A673 (cell line): Measurements from ENCODE around the gene GUCY2F. TPM values are rescaled to one million over a fixed set of nuclear protein-coding genes. Genes with fewer than 3 reads are reported as not detected.

Source experiments
- BruUV-seq: library from RNA; stranded (reverse); fragments of 400-500 nt; replicated peaks from 2 replicates; lab custom pipeline; 2021; lab: Mats Ljungman, UMichigan
- CTCF ChIA-PET: fragments of 300-600 bp; sonication (Branson Sonifier 250); formaldehyde crosslinking; loops from one replicate; lab custom pipeline; 2022; ENCODE audit warnings: antibody characterized with exemption; lab: Charles Lee
- POLR2A ChIA-PET: fragments of 300-600 bp; sonication (Branson Sonifier 250); formaldehyde crosslinking; loops from one replicate; lab custom pipeline; 2022; ENCODE audit warnings: antibody characterized with exemption; ENCODE audit not compliant: low non-redundant PET; lab: Charles Lee
- DNase-seq: peaks from one replicate; pipeline ENCODE4 v3.0.0-alpha.2; 2015; ENCODE audit warnings: low spot score
- H3K27ac ChIP-seq: fragments of 200-600 bp; sonication (generic); 2 replicates; pipeline ENCODE4 v1.5.1; 2016; ENCODE audit warnings: mixed run types, low read depth, mild to moderate bottlenecking, mixed read lengths, antibody characterized with exemption, low read length; ENCODE audit not compliant: poor library complexity, severe bottlenecking
- H3K27me3 ChIP-seq: fragments of 200-600 bp; sonication (generic); replicated peaks from 2 replicates; pipeline ENCODE4 v1.6.1; 2017; ENCODE audit warnings: mixed run types, low read depth, mild to moderate bottlenecking, mixed read lengths, antibody characterized with exemption, low read length; ENCODE audit not compliant: insufficient read depth, poor library complexity
- H3K36me3 ChIP-seq: fragments of 200-600 bp; sonication (generic); 2 replicates; pipeline ENCODE4 v1.6.1; 2016; ENCODE audit warnings: mixed run types, mild to moderate bottlenecking, mixed read lengths, antibody characterized with exemption, low read length; ENCODE audit not compliant: insufficient read depth, poor library complexity, severe bottlenecking
- H3K4me1 ChIP-seq: fragments of 200-600 bp; sonication (generic); 2 replicates; pipeline ENCODE4 v1.6.1; 2017; ENCODE audit warnings: mixed run types, mild to moderate bottlenecking, mixed read lengths, antibody characterized with exemption, low read length; ENCODE audit not compliant: insufficient read depth, poor library complexity, severe bottlenecking
- H3K4me3 ChIP-seq: fragments of 200-600 bp; sonication (generic); 2 replicates; pipeline ENCODE4 v1.5.1; 2016; ENCODE audit warnings: low read depth, mixed run types, mild to moderate bottlenecking, mixed read lengths, low read length; ENCODE audit not compliant: poor library complexity, severe bottlenecking
- H3K9me3 ChIP-seq: fragments of 200-600 bp; sonication (generic); 2 replicates; pipeline ENCODE4 v1.6.1; 2016; ENCODE audit warnings: mixed run types, low read depth, mild to moderate bottlenecking, mixed read lengths, antibody characterized with exemption, low read length; ENCODE audit not compliant: poor library complexity, severe bottlenecking
- EZH2 ChIP-seq: fragments of 200-600 bp; sonication (generic); IDR thresholded peaks from 2 replicates; pipeline ENCODE4 v1.6.1; 2017; ENCODE audit warnings: borderline replicate concordance, low read depth, mild to moderate bottlenecking, mixed read lengths, antibody characterized with exemption, low read length; ENCODE audit not compliant: poor library complexity, severe bottlenecking
- intact Hi-C: fragments of 100-400 bp; cut with micrococcal nuclease; formaldehyde crosslinking; loops from one replicate; pipeline ENCODE4 v1.10.0; 2022; ENCODE audit not compliant: unreplicated experiment
- total RNA-seq: library from RNA; stranded (reverse); gene quantifications from 2 replicates; pipeline ENCODE4 v1.2.3, GENCODE V29; 2021
- TF ChIP-seq, protein P1 (sequence below): fragments of 300-800, 200-600 bp; sonication (generic); conservative IDR thresholded peaks from 2 replicates; pipeline ENCODE4 v1.5.1; 2017; ENCODE audit warnings: low read depth, mild to moderate bottlenecking, antibody characterized with exemption, low read length, moderate library complexity, mixed read lengths

Gene GUCY2F
- total RNA-seq, 1 experiment from 2014 or later: 0.26 TPM

DNA sequence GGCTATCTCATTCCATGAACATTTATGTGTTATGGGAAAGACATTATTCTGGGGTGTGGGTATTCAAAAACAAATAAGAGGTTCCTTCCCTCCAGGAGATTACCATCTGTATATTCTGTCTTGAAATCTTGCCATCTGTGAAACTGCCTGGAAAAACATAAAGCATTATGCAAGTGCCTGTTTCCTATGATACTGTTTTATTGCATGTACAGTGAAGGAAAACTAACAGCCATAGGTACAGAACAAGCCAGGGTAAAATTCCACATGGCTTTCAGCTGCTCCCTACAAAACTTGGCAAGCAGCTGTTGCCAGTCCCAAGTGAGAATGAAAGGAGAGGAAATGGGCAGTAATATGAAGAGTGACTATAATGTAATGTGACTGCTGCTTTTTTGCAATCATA lies 136.0 kb downstream of the GUCY2F start:
- no peak overlapping the region for H3K4me3 ChIP-seq
- intact Hi-C loops: no loop called here
- H3K36me3 ChIP-seq: no peaks in the 10 kb centered on the region
- H3K9me3 ChIP-seq: no peaks in the 10 kb centered on the region
- TF ChIP-seq, protein P1, sequence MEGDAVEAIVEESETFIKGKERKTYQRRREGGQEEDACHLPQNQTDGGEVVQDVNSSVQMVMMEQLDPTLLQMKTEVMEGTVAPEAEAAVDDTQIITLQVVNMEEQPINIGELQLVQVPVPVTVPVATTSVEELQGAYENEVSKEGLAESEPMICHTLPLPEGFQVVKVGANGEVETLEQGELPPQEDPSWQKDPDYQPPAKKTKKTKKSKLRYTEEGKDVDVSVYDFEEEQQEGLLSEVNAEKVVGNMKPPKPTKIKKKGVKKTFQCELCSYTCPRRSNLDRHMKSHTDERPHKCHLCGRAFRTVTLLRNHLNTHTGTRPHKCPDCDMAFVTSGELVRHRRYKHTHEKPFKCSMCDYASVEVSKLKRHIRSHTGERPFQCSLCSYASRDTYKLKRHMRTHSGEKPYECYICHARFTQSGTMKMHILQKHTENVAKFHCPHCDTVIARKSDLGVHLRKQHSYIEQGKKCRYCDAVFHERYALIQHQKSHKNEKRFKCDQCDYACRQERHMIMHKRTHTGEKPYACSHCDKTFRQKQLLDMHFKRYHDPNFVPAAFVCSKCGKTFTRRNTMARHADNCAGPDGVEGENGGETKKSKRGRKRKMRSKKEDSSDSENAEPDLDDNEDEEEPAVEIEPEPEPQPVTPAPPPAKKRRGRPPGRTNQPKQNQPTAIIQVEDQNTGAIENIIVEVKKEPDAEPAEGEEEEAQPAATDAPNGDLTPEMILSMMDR: no peak
- TF ChIP-seq EZH2: no peak
- H3K27ac ChIP-seq: no peak overlapping the region
- DNase-seq: no peak
- no peaks in the 10 kb centered on the region for H3K27me3 ChIP-seq
- no peaks in the 10 kb centered on the region for H3K4me1 ChIP-seq
- BruUV-seq: no TSS peak
- POLR2A ChIA-PET: no interaction called here
- CTCF ChIA-PET: no interaction called here

DNA sequence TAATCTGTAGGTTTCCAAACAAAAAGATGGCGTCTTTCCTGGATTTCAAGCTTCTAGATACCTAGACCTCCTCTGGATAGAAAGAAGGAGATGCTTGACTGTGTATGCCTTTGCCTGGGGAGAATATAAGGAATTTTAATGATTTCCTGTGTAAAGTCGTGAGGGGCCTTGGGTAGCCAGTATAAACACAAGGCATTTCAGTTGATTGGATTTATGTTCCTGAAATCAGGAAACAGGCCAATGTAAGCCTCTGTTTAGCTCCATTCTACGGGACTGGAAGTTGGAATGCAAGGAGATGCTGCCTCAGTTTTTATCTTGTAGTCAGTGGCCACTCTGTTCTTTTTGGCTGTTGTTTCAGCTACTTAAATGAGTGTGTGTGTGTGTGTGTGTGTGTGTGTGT lies 137.2 kb downstream of the GUCY2F start:
- no TSS peak for BruUV-seq

DNA sequence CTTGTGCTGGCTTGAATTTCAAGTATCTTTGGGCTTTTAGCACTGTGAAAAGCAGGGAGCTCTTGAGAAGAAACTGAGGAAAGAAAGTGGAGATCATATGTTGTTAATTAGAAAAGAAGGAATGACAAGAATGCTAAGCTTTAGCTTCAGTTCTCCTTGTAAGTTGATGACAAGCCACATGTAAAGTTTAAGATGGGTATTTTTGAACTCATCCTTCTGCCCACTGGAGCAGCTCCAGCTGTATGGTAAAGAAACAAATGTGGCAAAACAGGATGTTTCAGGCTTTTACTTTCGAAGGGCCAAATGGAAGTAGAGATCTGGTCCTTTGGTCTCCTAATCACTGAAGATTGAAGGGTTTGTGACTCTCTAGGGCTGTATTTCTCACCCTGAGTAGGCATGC lies 137.8 kb downstream of the GUCY2F start:
- ChIA-PET CTCF (no interaction called here), POLR2A (no interaction called here)
- Histone ChIP-seq H3K36me3 (no peaks in the 10 kb centered on the region), H3K27ac (no peak overlapping the region), H3K4me1 (no peaks in the 10 kb centered on the region), H3K4me3 (no peak overlapping the region), H3K27me3 (no peaks in the 10 kb centered on the region), H3K9me3 (no peaks in the 10 kb centered on the region)
- no peak for DNase-seq
- TF ChIP-seq, protein P1: no peak
- TF ChIP-seq EZH2: no peak
- intact Hi-C loops: no loop called here
- no TSS peak for BruUV-seq

More for the DNA sequence above, 137.2 kb downstream of the GUCY2F start:
- TF ChIP-seq EZH2: no peak
- TF ChIP-seq, protein P1: no peak
- intact Hi-C loops: no loop called here
- no peaks in the 10 kb centered on the region for H3K9me3 ChIP-seq
- H3K36me3 ChIP-seq: no peaks in the 10 kb centered on the region
- ChIA-PET POLR2A (no interaction called here), CTCF (no interaction called here)
- H3K27ac ChIP-seq: no peak overlapping the region
- no peaks in the 10 kb centered on the region for H3K4me1 ChIP-seq
- no peak for DNase-seq
- no peak overlapping the region for H3K4me3 ChIP-seq
- H3K27me3 ChIP-seq: no peaks in the 10 kb centered on the region
